Activated T-cell treated with anti-CD3 and anti-CD28 coated beads, Interleukin-2, amount 50 U/mL, for 24 hours (primary cell): Measurements from ENCODE around the gene KCNK7.

ENCODE experiments used
- DNase-seq: peaks from one replicate; pipeline ENCODE4 v3.0.0-alpha.2; 2020
- H3K27ac Mint-ChIP-seq: 2 replicates; pipeline ENCODE4 v1.8.0; 2020; ENCODE audit warnings: mild to moderate bottlenecking, mixed read lengths
- H3K27me3 Mint-ChIP-seq: 2 replicates; pipeline ENCODE4 v1.8.0; 2020; ENCODE audit warnings: mixed read lengths
- H3K36me3 Mint-ChIP-seq: 2 replicates; pipeline ENCODE4 v1.8.0; 2020; ENCODE audit warnings: low read depth, mixed read lengths
- H3K4me1 Mint-ChIP-seq: 2 replicates; pipeline ENCODE4 v1.8.0; 2020; ENCODE audit warnings: low read depth, mixed read lengths
- H3K4me3 Mint-ChIP-seq: 2 replicates; pipeline ENCODE4 v1.8.0; 2020; ENCODE audit warnings: mild to moderate bottlenecking, moderate library complexity, mixed read lengths
- H3K9me3 Mint-ChIP-seq: 2 replicates; pipeline ENCODE4 v1.8.0; 2020; ENCODE audit warnings: mixed read lengths

Gene KCNK7

GRCh38 chr11:65634905-65635731 is 39.5 kb upstream of the KCNK7 start:
- Mint-ChIP-seq H3K9me3 (no peaks in the 10 kb centered on the region), H3K36me3 (peaks cover 91% of the 10 kb centered on the region), H3K4me1 (peaks cover 38% of the 10 kb centered on the region), H3K4me3 (no peak overlapping the region), H3K27me3 (no peaks in the 10 kb centered on the region), H3K27ac (peak overlapping the region; percentile 74)
- DNase-seq = no peak

- H3K27ac Mint-ChIP-seq = peak overlapping the region; percentile 74
Observed at GRCh38 chr11:65634440-65634839, 38.8 kb upstream of the KCNK7 start.

GRCh38 chr11:65634109-65634436 is 38.5 kb upstream of the KCNK7 start:
- no peaks in the 10 kb centered on the region for H3K9me3 Mint-ChIP-seq
- peak overlapping the region; percentile 74 for H3K27ac Mint-ChIP-seq
- no peaks in the 10 kb centered on the region for H3K27me3 Mint-ChIP-seq
- DNase-seq = no peak
- no peak overlapping the region for H3K4me3 Mint-ChIP-seq
- H3K4me1 Mint-ChIP-seq = peaks cover 29% of the 10 kb centered on the region
- peaks cover 93% of the 10 kb centered on the region for H3K36me3 Mint-ChIP-seq

More at GRCh38 chr11:65634440-65634839, 38.8 kb upstream of the KCNK7 start:
- no peaks in the 10 kb centered on the region for H3K9me3 Mint-ChIP-seq
- peaks cover 32% of the 10 kb centered on the region for H3K4me1 Mint-ChIP-seq
- H3K4me3 Mint-ChIP-seq = no peak overlapping the region
- peaks cover 91% of the 10 kb centered on the region for H3K36me3 Mint-ChIP-seq
- no peak for DNase-seq
- no peaks in the 10 kb centered on the region for H3K27me3 Mint-ChIP-seq

- peaks cover 93% of the 10 kb centered on the region for H3K36me3 Mint-ChIP-seq
- no peak for DNase-seq
- no peaks in the 10 kb centered on the region for H3K27me3 Mint-ChIP-seq
- no peaks in the 10 kb centered on the region for H3K9me3 Mint-ChIP-seq
- no peak overlapping the region for H3K4me3 Mint-ChIP-seq
- peak overlapping the region; percentile 74 for H3K27ac Mint-ChIP-seq
- peaks cover 24% of the 10 kb centered on the region for H3K4me1 Mint-ChIP-seq
Observed at GRCh38 chr11:65633390-65634108, 37.9 kb upstream of the KCNK7 start.

- no peak overlapping the region for H3K4me3 Mint-ChIP-seq
- H3K36me3 Mint-ChIP-seq = peaks cover 96% of the 10 kb centered on the region
- DNase-seq = no peak
- H3K9me3 Mint-ChIP-seq = no peaks in the 10 kb centered on the region
- peaks cover 17% of the 10 kb centered on the region for H3K4me1 Mint-ChIP-seq
- no peaks in the 10 kb centered on the region for H3K27me3 Mint-ChIP-seq
- H3K27ac Mint-ChIP-seq = no peak overlapping the region
Observed at GRCh38 chr11:65630215-65630614, 34.6 kb upstream of the KCNK7 start.

- no peaks in the 10 kb centered on the region for H3K27me3 Mint-ChIP-seq
- peaks cover 96% of the 10 kb centered on the region for H3K36me3 Mint-ChIP-seq
- no peak for DNase-seq
- H3K9me3 Mint-ChIP-seq = no peaks in the 10 kb centered on the region
- H3K27ac Mint-ChIP-seq = no peak overlapping the region
- H3K4me3 Mint-ChIP-seq = no peak overlapping the region
- H3K4me1 Mint-ChIP-seq = peaks cover 19% of the 10 kb centered on the region
Observed at GRCh38 chr11:65629579-65629978, 34.0 kb upstream of the KCNK7 start.

GRCh38 chr11:65627202-65627601 is 31.6 kb upstream of the KCNK7 start:
- H3K4me3 Mint-ChIP-seq = no peak overlapping the region

GRCh38 chr11:65625628-65626342 is 30.2 kb upstream of the KCNK7 start:
- H3K9me3 Mint-ChIP-seq = no peaks in the 10 kb centered on the region
- H3K27ac Mint-ChIP-seq = peak overlapping the region; percentile 84
- no peak overlapping the region for H3K4me3 Mint-ChIP-seq
- H3K36me3 Mint-ChIP-seq = peaks cover 96% of the 10 kb centered on the region
- H3K4me1 Mint-ChIP-seq = peaks cover 11% of the 10 kb centered on the region
- DNase-seq = peak; percentile 67
- no peaks in the 10 kb centered on the region for H3K27me3 Mint-ChIP-seq

More at GRCh38 chr11:65627202-65627601, 31.6 kb upstream of the KCNK7 start:
- peaks cover 96% of the 10 kb centered on the region for H3K36me3 Mint-ChIP-seq
- H3K9me3 Mint-ChIP-seq = no peaks in the 10 kb centered on the region
- no peak overlapping the region for H3K27ac Mint-ChIP-seq
- no peaks in the 10 kb centered on the region for H3K27me3 Mint-ChIP-seq
- no peak for DNase-seq
- H3K4me1 Mint-ChIP-seq = peaks cover 11% of the 10 kb centered on the region

- Mint-ChIP-seq H3K27me3 (no peaks in the 10 kb centered on the region), H3K9me3 (no peaks in the 10 kb centered on the region), H3K4me3 (no peak overlapping the region), H3K27ac (no peak overlapping the region), H3K36me3 (peaks cover 96% of the 10 kb centered on the region), H3K4me1 (peaks cover 11% of the 10 kb centered on the region)
- DNase-seq = no peak
Observed at GRCh38 chr11:65624931-65625627, 29.5 kb upstream of the KCNK7 start.

- Mint-ChIP-seq H3K36me3 (peaks cover 94% of the 10 kb centered on the region), H3K4me3 (no peak overlapping the region), H3K9me3 (no peaks in the 10 kb centered on the region), H3K4me1 (peaks cover 17% of the 10 kb centered on the region), H3K27ac (peak overlapping the region; percentile 26), H3K27me3 (no peaks in the 10 kb centered on the region)
- no peak for DNase-seq
Observed at GRCh38 chr11:65623852-65624616, 28.4 kb upstream of the KCNK7 start.

GRCh38 chr11:65623177-65623576 is 27.6 kb upstream of the KCNK7 start:
- peaks cover 18% of the 10 kb centered on the region for H3K4me1 Mint-ChIP-seq
- H3K9me3 Mint-ChIP-seq = no peaks in the 10 kb centered on the region
- no peak for DNase-seq
- no peak overlapping the region for H3K4me3 Mint-ChIP-seq
- H3K36me3 Mint-ChIP-seq = peaks cover 95% of the 10 kb centered on the region
- H3K27ac Mint-ChIP-seq = no peak overlapping the region
- no peaks in the 10 kb centered on the region for H3K27me3 Mint-ChIP-seq

GRCh38 chr11:65622011-65622410 is 26.4 kb upstream of the KCNK7 start:
- no peaks in the 10 kb centered on the region for H3K9me3 Mint-ChIP-seq
- no peaks in the 10 kb centered on the region for H3K27me3 Mint-ChIP-seq
- DNase-seq = no peak
- H3K4me1 Mint-ChIP-seq = peaks cover 27% of the 10 kb centered on the region
- H3K36me3 Mint-ChIP-seq = peaks cover 95% of the 10 kb centered on the region
- H3K27ac Mint-ChIP-seq = no peak overlapping the region
- H3K4me3 Mint-ChIP-seq = no peak overlapping the region

GRCh38 chr11:65621460-65621859 is 25.9 kb upstream of the KCNK7 start:
- no peak for DNase-seq
- Mint-ChIP-seq H3K4me3 (no peak overlapping the region), H3K9me3 (no peaks in the 10 kb centered on the region), H3K4me1 (peaks cover 32% of the 10 kb centered on the region), H3K36me3 (peaks cover 95% of the 10 kb centered on the region), H3K27me3 (no peaks in the 10 kb centered on the region), H3K27ac (no peak overlapping the region)

GRCh38 chr11:65620666-65621065 is 25.1 kb upstream of the KCNK7 start:
- H3K36me3 Mint-ChIP-seq = peaks cover 92% of the 10 kb centered on the region
- H3K27ac Mint-ChIP-seq = peak overlapping the region; percentile 44
- peaks cover 30% of the 10 kb centered on the region for H3K4me1 Mint-ChIP-seq
- no peak overlapping the region for H3K4me3 Mint-ChIP-seq
- H3K27me3 Mint-ChIP-seq = no peaks in the 10 kb centered on the region
- H3K9me3 Mint-ChIP-seq = no peaks in the 10 kb centered on the region
- DNase-seq = no peak
